HG03571 (cell line): ENCODE data around the gene CHIC2.
"Not testable (repeated sequence)": the region's sequence is repeated elsewhere in the genome, so short reads cannot be mapped to it uniquely, and the experiment has no call there.

Experiments used
- ATAC-seq: cut with Tn5 transposase; IDR thresholded peaks from one replicate; pipeline ENCODE4 v1.9.1; 2021; ENCODE audit not compliant: unreplicated experiment

CHIC2 gene

GRCh38 chr4:54064317-54065111 is at the start of gene CHIC2:
TSS of gene CHIC2 (minus strand) at chr4:54064605. CDS start at chr4:54064300, 305 bp downstream.
- ATAC-seq, result peak; percentile 95

- not testable (repeated sequence) for ATAC-seq
Observed at GRCh38 chr4:54113206-54113605, 48.8 kb upstream of the CHIC2 start.

GRCh38 chr4:54110019-54110416 is 45.6 kb upstream of the CHIC2 start:
- no peak for ATAC-seq

GRCh38 chr4:54109241-54110018 is 45.0 kb upstream of the CHIC2 start:
- no peak for ATAC-seq

- no peak for ATAC-seq
Observed at GRCh38 chr4:54107951-54108748, 43.7 kb upstream of the CHIC2 start.

- ATAC-seq, result no peak
Observed at GRCh38 chr4:54104907-54105306, 40.5 kb upstream of the CHIC2 start.

- no peak for ATAC-seq
Observed at GRCh38 chr4:54103190-54103574, 38.8 kb upstream of the CHIC2 start.

- ATAC-seq, result no peak
Observed at GRCh38 chr4:54102531-54103106, 38.2 kb upstream of the CHIC2 start.

GRCh38 chr4:54101190-54102041 is 37.0 kb upstream of the CHIC2 start:
- no peak for ATAC-seq

- ATAC-seq, result no peak
Observed at GRCh38 chr4:54100595-54101189, 36.3 kb upstream of the CHIC2 start.

GRCh38 chr4:54099748-54100574 is 35.6 kb upstream of the CHIC2 start, which contains the start of gene GSX2:
TSS of gene GSX2 (plus strand) at chr4:54100163. CDS start at chr4:54100345, 182 bp downstream.
- ATAC-seq, result no peak

- no peak for ATAC-seq
Observed at GRCh38 chr4:54099287-54099747, 34.9 kb upstream of the CHIC2 start.

GRCh38 chr4:54098375-54098774 is 34.0 kb upstream of the CHIC2 start:
- ATAC-seq, result no peak

GRCh38 chr4:54097152-54097551 is 32.7 kb upstream of the CHIC2 start:
- ATAC-seq, result no peak

- no peak for ATAC-seq
Observed at GRCh38 chr4:54096295-54096962, 32.0 kb upstream of the CHIC2 start.

GRCh38 chr4:54095110-54095825 is 30.9 kb upstream of the CHIC2 start:
- no peak for ATAC-seq

GRCh38 chr4:54094451-54094850 is 30.0 kb upstream of the CHIC2 start:
- no peak for ATAC-seq
